Breast epithelium (tissue), 4 donors: ENCODE data around the gene MAP10. TPM values are rescaled to one million over a fixed set of nuclear protein-coding genes. Genes with fewer than 3 reads are reported as not detected.

ENCODE experiments used
- DNase-seq, 2 donors: peaks; one replicate each; pipeline ENCODE4 v3.0.0-alpha.2; 2019; ENCODE audit warnings: low spot score in 2 of 2
- H3K27ac ChIP-seq, 2 donors: fragments of 200-600 bp; sonication (generic) in 1 of 2; one replicate each; pipeline ENCODE4 v1.5.1; 2016 to 2019; ENCODE audit warnings: mild to moderate bottlenecking in 1 of 2
- H3K27me3 ChIP-seq, 2 donors: fragments of 200-600 bp; sonication (generic) in 1 of 2; one replicate each; pipeline versions ENCODE4 v1.5.1 to v1.6.0; 2017 to 2019; ENCODE audit warnings: control low read depth in 1 of 2, mild to moderate bottlenecking in 1 of 2
- H3K36me3 ChIP-seq: fragments of 200-600 bp; one replicate; pipeline ENCODE4 v1.5.1; 2019
- H3K4me1 ChIP-seq, 2 donors: fragments of 200-600 bp; sonication (generic); one replicate each; pipeline ENCODE4 v1.5.1; 2016 to 2019; ENCODE audit warnings: control low read depth in 1 of 2
- H3K4me3 ChIP-seq, 3 donors: fragments of 200-600 bp; sonication (generic); 1 replicate in 2 of 3; 2 replicates in 1 of 3; pipeline ENCODE4 v1.5.1; 2016 to 2019; ENCODE audit warnings: mild to moderate bottlenecking in 3 of 3, moderate library complexity in 2 of 3
- H3K9me3 ChIP-seq, 2 donors: fragments of 200-600 bp; sonication (generic) in 1 of 2; one replicate each; pipeline ENCODE4 v1.5.1; 2016 to 2019; ENCODE audit warnings: control low read depth in 1 of 2
- POLR2A ChIP-seq: fragments of 450-650 bp; IDR thresholded peaks from one replicate; pipeline ENCODE4 v1.6.1; 2016; ENCODE audit warnings: antibody characterized with exemption, mild to moderate bottlenecking, moderate library complexity
- POLR2AphosphoS5 ChIP-seq, 3 donors: sonication (generic); formaldehyde crosslinking; IDR thresholded peaks; one replicate each; pipeline ENCODE4 v1.6.1; 2017; ENCODE audit warnings: antibody characterized with exemption in 3 of 3
- intact Hi-C: fragments of 100-400 bp; cut with DNase I; formaldehyde crosslinking; loops from one replicate; pipeline ENCODE4 v1.15.1; 2023; ENCODE audit warnings: low total_unique reads
- total RNA-seq, 3 donors: library from RNA; depleted of rRNA; stranded (reverse); fragments of >200 nt; gene quantifications; one replicate each; pipeline ENCODE4 v1.1.0, GENCODE V29; 2016
- TF ChIP-seq, protein P1 (sequence below), 3 donors: fragments of 450-650 bp; IDR thresholded peaks; one replicate each; pipeline ENCODE4 v1.5.1; 2016 to 2017; ENCODE audit warnings: antibody characterized with exemption in 3 of 3, mild to moderate bottlenecking in 3 of 3, moderate library complexity in 3 of 3

The MAP10 gene
- total RNA-seq, 3 donors from 2014 or later, result 1.6 to 3.4 (median 2.9) TPM

DNA sequence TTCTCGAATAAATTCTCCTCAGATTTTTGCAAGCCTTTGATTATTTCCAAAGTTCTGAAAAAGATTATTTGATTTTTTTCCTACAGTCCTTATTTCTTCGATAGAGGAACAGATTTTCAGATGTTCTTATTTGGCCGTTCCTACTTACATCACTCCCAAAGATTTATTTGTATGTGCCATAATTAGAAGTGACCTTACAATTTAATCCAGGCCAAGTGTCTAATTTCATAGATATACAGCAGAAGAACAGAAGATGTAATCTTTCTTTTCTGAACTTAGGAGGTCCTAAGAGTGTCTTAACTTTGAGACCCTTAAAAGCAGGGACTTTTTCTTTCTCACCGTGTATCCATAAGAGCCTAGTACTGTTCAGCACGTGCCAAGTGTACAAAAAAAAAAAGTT is 46.3 kb downstream of the MAP10 start:
- TF ChIP-seq POLR2A (no peak), POLR2AphosphoS5 (IDR thresholded peaks at IDR 0.05) (no peak)
- Histone ChIP-seq H3K9me3 (no peaks in the 10 kb centered on the region), H3K27me3 (no peaks in the 10 kb centered on the region), H3K36me3 (no peaks in the 10 kb centered on the region), H3K27ac (no peak overlapping the region), H3K4me1 (no peaks in the 10 kb centered on the region), H3K4me3 (no peak overlapping the region)
- intact Hi-C loops, result no loop called here
- no peak for DNase-seq

- H3K27me3 ChIP-seq, result no peaks in the 10 kb centered on the region
- intact Hi-C loops, result no loop called here
These were observed 49.0 kb downstream of the MAP10 start for GRCh38 chr1:232853994-232854797.

DNA sequence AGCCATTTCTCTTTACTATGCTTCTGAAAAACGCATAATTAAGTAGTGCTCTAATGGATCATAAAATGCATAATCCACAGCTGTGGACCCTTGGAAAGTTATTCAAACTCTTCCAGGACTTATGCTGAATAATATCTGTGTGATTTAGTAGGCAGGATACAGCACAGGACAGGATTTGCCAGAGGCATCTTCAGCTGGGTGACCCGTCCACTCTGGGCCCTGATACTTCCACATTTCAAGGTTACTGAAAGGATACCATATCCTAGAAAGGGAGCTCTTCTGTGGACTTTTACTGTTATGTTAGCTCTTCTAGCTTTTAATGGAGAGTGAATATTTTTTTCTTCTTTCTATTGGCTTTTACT is 49.6 kb downstream of the MAP10 start:
- Histone ChIP-seq H3K27me3 (no peaks in the 10 kb centered on the region), H3K36me3 (no peaks in the 10 kb centered on the region), H3K4me3 (no peak overlapping the region), H3K4me1 (no peaks in the 10 kb centered on the region), H3K27ac (no peak overlapping the region), H3K9me3 (no peaks in the 10 kb centered on the region)
- no peak for DNase-seq
- intact Hi-C loops, result no loop called here
- TF ChIP-seq POLR2A (no peak), POLR2AphosphoS5 (IDR thresholded peaks at IDR 0.05) (no peak)
- TF ChIP-seq, protein P1, sequence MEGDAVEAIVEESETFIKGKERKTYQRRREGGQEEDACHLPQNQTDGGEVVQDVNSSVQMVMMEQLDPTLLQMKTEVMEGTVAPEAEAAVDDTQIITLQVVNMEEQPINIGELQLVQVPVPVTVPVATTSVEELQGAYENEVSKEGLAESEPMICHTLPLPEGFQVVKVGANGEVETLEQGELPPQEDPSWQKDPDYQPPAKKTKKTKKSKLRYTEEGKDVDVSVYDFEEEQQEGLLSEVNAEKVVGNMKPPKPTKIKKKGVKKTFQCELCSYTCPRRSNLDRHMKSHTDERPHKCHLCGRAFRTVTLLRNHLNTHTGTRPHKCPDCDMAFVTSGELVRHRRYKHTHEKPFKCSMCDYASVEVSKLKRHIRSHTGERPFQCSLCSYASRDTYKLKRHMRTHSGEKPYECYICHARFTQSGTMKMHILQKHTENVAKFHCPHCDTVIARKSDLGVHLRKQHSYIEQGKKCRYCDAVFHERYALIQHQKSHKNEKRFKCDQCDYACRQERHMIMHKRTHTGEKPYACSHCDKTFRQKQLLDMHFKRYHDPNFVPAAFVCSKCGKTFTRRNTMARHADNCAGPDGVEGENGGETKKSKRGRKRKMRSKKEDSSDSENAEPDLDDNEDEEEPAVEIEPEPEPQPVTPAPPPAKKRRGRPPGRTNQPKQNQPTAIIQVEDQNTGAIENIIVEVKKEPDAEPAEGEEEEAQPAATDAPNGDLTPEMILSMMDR (IDR thresholded peaks at IDR 0.05), result no peak

More at GRCh38 chr1:232853994-232854797, 49.0 kb downstream of the MAP10 start:
- H3K36me3 ChIP-seq, result no peaks in the 10 kb centered on the region
- H3K27ac ChIP-seq, result no peak overlapping the region
- TF ChIP-seq POLR2AphosphoS5 (IDR thresholded peaks at IDR 0.05), result no peak
- no peak for TF ChIP-seq POLR2A
- TF ChIP-seq, protein P1 (IDR thresholded peaks at IDR 0.05), result no peak
- DNase-seq, result no peak
- H3K9me3 ChIP-seq, result no peaks in the 10 kb centered on the region
- H3K4me1 ChIP-seq, result no peaks in the 10 kb centered on the region
- no peak overlapping the region for H3K4me3 ChIP-seq

GRCh38 chr1:232856541-232856940 is 51.3 kb downstream of the MAP10 start:
- Histone ChIP-seq H3K4me3 (no peak overlapping the region), H3K36me3 (no peaks in the 10 kb centered on the region), H3K9me3 (no peaks in the 10 kb centered on the region), H3K27me3 (no peaks in the 10 kb centered on the region), H3K27ac (no peak overlapping the region), H3K4me1 (no peaks in the 10 kb centered on the region)
- intact Hi-C loops, result no loop called here
- TF ChIP-seq POLR2A, result no peak
- TF ChIP-seq, protein P1 (IDR thresholded peaks at IDR 0.05), result no peak
- no peak for TF ChIP-seq POLR2AphosphoS5 (IDR thresholded peaks at IDR 0.05)
- no peak for DNase-seq

Other genes with a start within 250 kb of the MAP10 start
- 10 to 100 TPM; 16.3 to 46.9 (median 35.9) TPM for gene SIPA1L2, start 175.3 kb upstream of the MAP10 start, total RNA-seq
- 10 to 100 TPM; 27.2 to 40.1 (median 28.8) TPM for gene NTPCR, start 145.2 kb downstream of the MAP10 start, total RNA-seq